ENCODE results near the gene PTPRK.

DNA sequence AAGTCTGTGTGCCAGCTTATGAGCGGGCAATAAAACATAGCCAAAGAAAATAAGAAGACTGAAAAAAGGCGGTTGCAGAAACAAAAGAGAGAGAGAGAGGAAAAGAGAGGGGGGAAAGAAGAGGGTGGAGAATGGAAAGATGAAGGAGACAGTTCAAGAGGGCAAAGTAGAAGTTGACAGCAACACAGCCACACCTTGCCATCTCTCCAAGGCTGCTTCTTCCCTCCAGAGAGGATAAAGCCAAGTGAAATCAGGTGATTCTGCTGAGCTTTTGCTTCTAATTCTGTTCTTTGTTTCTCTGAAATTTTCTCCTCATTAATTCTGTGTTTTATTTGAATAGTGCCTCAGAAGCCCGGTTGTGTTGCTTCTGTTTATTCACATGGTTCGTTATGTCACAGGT is 48.5 kb downstream of the PTPRK start:
- TF ChIP-seq L3MBTL2 (conservative IDR thresholded peaks at IDR 0.05) (no peak), FOXA1 (IDR thresholded peaks at IDR 0.05) (no peak), FOXK2 (IDR thresholded peaks at IDR 0.05) (no peak), SP1 (IDR thresholded peaks at IDR 0.05) (no peak), BHLHE40 (IDR thresholded peaks at IDR 0.05; ENCODE audit: borderline replicate concordance) (no peak), ZNF384 (IDR thresholded peaks at IDR 0.05) (no peak), ARNT (IDR thresholded peaks at IDR 0.05) (no peak), NFRKB (IDR thresholded peaks at IDR 0.05) (no peak), FOXM1 (IDR thresholded peaks at IDR 0.05; ENCODE audit: borderline replicate concordance) (no peak), SUZ12 (IDR thresholded peaks at IDR 0.05) (no peak), TARDBP (IDR thresholded peaks at IDR 0.05) (no peak), ELF4 (IDR thresholded peaks at IDR 0.05) (no peak)
- TF ChIP-seq, protein P1, sequence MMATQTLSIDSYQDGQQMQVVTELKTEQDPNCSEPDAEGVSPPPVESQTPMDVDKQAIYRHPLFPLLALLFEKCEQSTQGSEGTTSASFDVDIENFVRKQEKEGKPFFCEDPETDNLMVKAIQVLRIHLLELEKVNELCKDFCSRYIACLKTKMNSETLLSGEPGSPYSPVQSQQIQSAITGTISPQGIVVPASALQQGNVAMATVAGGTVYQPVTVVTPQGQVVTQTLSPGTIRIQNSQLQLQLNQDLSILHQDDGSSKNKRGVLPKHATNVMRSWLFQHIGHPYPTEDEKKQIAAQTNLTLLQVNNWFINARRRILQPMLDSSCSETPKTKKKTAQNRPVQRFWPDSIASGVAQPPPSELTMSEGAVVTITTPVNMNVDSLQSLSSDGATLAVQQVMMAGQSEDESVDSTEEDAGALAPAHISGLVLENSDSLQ (IDR thresholded peaks at IDR 0.05): no peak

Data from HEK293T (cell line).